Measurements from ENCODE around the gene MBTPS1.

The MBTPS1 gene

DNA sequence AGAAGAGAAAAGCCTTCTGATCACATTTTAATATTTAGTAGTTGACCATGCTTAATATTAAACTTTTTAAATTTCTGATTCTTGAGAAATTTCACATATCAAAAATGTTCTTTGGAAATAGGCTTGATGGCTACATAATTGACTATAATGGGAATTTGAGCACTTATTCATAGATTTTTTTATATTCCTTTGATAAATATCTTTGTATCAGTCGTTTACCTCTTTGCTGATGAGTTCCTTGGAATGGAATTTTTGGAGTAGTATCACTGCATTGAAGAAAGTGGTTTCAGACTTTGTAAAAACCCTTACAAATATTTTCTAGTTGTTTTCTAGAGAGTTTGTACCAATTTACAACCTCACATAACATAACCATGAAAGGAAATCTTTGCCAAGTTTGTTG, 43.1 kb upstream of the MBTPS1 start:
- H3K9ac ChIP-seq (ENCODE audit: low read length), result no peak overlapping the region
- peaks cover 8% of the 10 kb centered on the region for H3K4me1 ChIP-seq (ENCODE audit: low read length)
- TF ChIP-seq, protein P1, sequence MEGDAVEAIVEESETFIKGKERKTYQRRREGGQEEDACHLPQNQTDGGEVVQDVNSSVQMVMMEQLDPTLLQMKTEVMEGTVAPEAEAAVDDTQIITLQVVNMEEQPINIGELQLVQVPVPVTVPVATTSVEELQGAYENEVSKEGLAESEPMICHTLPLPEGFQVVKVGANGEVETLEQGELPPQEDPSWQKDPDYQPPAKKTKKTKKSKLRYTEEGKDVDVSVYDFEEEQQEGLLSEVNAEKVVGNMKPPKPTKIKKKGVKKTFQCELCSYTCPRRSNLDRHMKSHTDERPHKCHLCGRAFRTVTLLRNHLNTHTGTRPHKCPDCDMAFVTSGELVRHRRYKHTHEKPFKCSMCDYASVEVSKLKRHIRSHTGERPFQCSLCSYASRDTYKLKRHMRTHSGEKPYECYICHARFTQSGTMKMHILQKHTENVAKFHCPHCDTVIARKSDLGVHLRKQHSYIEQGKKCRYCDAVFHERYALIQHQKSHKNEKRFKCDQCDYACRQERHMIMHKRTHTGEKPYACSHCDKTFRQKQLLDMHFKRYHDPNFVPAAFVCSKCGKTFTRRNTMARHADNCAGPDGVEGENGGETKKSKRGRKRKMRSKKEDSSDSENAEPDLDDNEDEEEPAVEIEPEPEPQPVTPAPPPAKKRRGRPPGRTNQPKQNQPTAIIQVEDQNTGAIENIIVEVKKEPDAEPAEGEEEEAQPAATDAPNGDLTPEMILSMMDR (IDR thresholded peaks at IDR 0.05; ENCODE audit: low read depth, low read length), result no peak
- no peak for TF ChIP-seq EZH2phosphoT487 (IDR thresholded peaks at IDR 0.05; ENCODE audit: low read depth)
- no peak overlapping the region for H3K4me2 ChIP-seq (ENCODE audit: low read length)
- H2AFZ ChIP-seq (ENCODE audit: low read depth, low read length), result no peak overlapping the region
- H3K79me2 ChIP-seq (ENCODE audit: low read length), result no peaks in the 10 kb centered on the region
- no peaks in the 10 kb centered on the region for H3K36me3 ChIP-seq (replicated peaks; ENCODE audit: low read depth, low read length)
- H3K27me3 ChIP-seq (ENCODE audit: low read depth, low read length), result peaks cover 65% of the 10 kb centered on the region
- no peaks in the 10 kb centered on the region for H4K20me1 ChIP-seq (ENCODE audit: insufficient read depth, low read length)
- no peak overlapping the region for H3K27ac ChIP-seq (ENCODE audit: low read length)
- H3K4me3 ChIP-seq (ENCODE audit: low read length), result no peak overlapping the region
- H3K9me3 ChIP-seq (ENCODE audit: insufficient read depth, low read length), result no peaks in the 10 kb centered on the region

DNA sequence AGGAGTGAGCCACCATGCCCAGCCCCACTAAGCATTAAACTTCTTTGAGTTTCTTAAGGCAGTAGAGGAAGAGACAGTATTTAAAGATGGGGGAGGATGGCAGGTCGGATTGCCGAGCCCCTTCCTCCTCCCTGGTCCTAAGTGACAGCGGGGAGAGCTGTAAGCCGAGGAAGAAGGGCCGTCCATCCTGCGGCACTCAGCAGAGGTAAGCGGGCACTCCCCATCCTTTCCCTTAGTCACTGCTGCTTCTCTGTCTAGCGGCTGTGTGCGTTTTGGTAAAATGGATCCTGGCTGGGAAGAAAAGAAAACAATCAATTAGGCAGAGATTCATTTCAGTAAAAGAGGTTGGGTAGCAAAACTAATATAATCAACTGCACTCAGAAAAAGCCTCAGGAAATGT, 42.3 kb upstream of the MBTPS1 start:
- Histone ChIP-seq H3K27ac (ENCODE audit: low read length) (no peak overlapping the region), H2AFZ (ENCODE audit: low read depth, low read length) (no peak overlapping the region), H3K79me2 (ENCODE audit: low read length) (no peaks in the 10 kb centered on the region), H4K20me1 (ENCODE audit: insufficient read depth, low read length) (no peaks in the 10 kb centered on the region), H3K4me2 (ENCODE audit: low read length) (no peak overlapping the region), H3K4me1 (ENCODE audit: low read length) (peaks cover 8% of the 10 kb centered on the region), H3K27me3 (ENCODE audit: low read depth, low read length) (peaks cover 61% of the 10 kb centered on the region), H3K9ac (ENCODE audit: low read length) (no peak overlapping the region), H3K9me3 (ENCODE audit: insufficient read depth, low read length) (no peaks in the 10 kb centered on the region), H3K36me3 (replicated peaks; ENCODE audit: low read depth, low read length) (no peaks in the 10 kb centered on the region), H3K4me3 (ENCODE audit: low read length) (no peak overlapping the region)
- TF ChIP-seq, protein P1 (IDR thresholded peaks at IDR 0.05; ENCODE audit: low read depth, low read length), result no peak
- TF ChIP-seq EZH2phosphoT487 (IDR thresholded peaks at IDR 0.05; ENCODE audit: low read depth), result no peak

DNA sequence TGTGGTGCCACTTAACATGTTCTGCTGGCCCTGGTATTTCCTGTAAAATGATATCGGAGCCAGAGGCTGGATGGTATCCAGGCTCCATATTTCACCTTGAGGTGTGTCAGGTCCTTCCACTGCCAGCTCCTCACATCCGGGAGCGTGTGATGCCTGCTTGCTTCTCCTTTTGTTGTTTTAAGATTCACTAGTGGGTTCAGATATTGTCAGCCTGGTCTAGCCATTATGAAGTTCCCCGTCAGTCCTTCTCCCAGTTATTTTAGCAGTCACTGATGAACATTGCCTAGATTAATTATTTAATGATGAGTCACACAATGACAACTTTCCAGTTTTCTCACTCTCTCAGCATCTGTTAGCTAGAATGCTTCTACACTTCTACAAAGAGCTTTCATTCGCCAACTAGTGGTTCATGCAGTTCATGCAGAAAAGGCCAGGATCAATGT, 39.6 kb upstream of the MBTPS1 start:
- TF ChIP-seq EZH2phosphoT487 (IDR thresholded peaks at IDR 0.05; ENCODE audit: low read depth), result no peak
- TF ChIP-seq, protein P1 (IDR thresholded peaks at IDR 0.05; ENCODE audit: low read depth, low read length), result no peak
- no peak overlapping the region for H2AFZ ChIP-seq (ENCODE audit: low read depth, low read length)
- no peaks in the 10 kb centered on the region for H3K79me2 ChIP-seq (ENCODE audit: low read length)
- H4K20me1 ChIP-seq (ENCODE audit: insufficient read depth, low read length), result no peaks in the 10 kb centered on the region
- H3K27me3 ChIP-seq (ENCODE audit: low read depth, low read length), result peaks cover 48% of the 10 kb centered on the region
- peaks cover 8% of the 10 kb centered on the region for H3K4me1 ChIP-seq (ENCODE audit: low read length)
- no peak overlapping the region for H3K27ac ChIP-seq (ENCODE audit: low read length)
- H3K9me3 ChIP-seq (ENCODE audit: insufficient read depth, low read length), result no peaks in the 10 kb centered on the region
- H3K9ac ChIP-seq (ENCODE audit: low read length), result no peak overlapping the region
- H3K4me3 ChIP-seq (ENCODE audit: low read length), result no peak overlapping the region
- no peak overlapping the region for H3K4me2 ChIP-seq (ENCODE audit: low read length)
- H3K36me3 ChIP-seq (replicated peaks; ENCODE audit: low read depth, low read length), result no peaks in the 10 kb centered on the region

DNA sequence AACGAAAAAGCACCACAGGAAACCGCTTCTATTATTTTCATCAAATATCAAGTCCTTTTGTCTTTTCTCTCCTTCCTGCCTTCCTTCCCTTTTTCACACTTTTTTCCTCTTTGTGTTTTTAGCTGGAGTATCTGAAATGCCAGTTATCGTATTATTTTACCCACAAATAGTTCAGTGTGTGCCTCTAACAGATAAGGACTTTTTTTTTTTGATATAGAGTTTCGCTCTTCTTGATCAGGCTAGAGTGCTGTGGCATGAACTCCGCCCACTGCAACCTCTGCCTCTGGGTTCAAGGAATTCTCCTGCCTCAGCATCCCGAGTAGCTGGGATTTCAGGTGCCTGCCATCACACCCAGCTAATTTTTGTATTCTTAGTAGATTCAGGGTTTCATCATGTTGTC, 39.0 kb upstream of the MBTPS1 start:
- Histone ChIP-seq H3K79me2 (ENCODE audit: low read length) (no peaks in the 10 kb centered on the region), H3K4me2 (ENCODE audit: low read length) (no peak overlapping the region), H3K27me3 (ENCODE audit: low read depth, low read length) (peaks cover 44% of the 10 kb centered on the region), H3K27ac (ENCODE audit: low read length) (no peak overlapping the region), H3K4me1 (ENCODE audit: low read length) (peaks cover 8% of the 10 kb centered on the region), H3K9me3 (ENCODE audit: insufficient read depth, low read length) (no peaks in the 10 kb centered on the region), H3K9ac (ENCODE audit: low read length) (no peak overlapping the region), H3K36me3 (replicated peaks; ENCODE audit: low read depth, low read length) (no peaks in the 10 kb centered on the region), H3K4me3 (ENCODE audit: low read length) (no peak overlapping the region), H2AFZ (ENCODE audit: low read depth, low read length) (no peak overlapping the region), H4K20me1 (ENCODE audit: insufficient read depth, low read length) (no peaks in the 10 kb centered on the region)
- TF ChIP-seq, protein P1 (IDR thresholded peaks at IDR 0.05; ENCODE audit: low read depth, low read length), result no peak
- no peak for TF ChIP-seq EZH2phosphoT487 (IDR thresholded peaks at IDR 0.05; ENCODE audit: low read depth)
